Mesodermal cell (in vitro differentiated cells): ENCODE results near the gene KAT6B.
"Not testable (repeated sequence)": the region's sequence is repeated elsewhere in the genome, so short reads cannot be mapped to it uniquely, and the experiment has no call there.

Experiments
- H3K27ac ChIP-seq: 2 replicates; pipeline ENCODE4 v1.7.0; 2013; ENCODE audit warnings: mild to moderate bottlenecking, low read depth, low read length, moderate library complexity; ENCODE audit not compliant: severe bottlenecking
- H3K36me3 ChIP-seq: 2 replicates; pipeline ENCODE4 v1.7.1; 2013; ENCODE audit warnings: mild to moderate bottlenecking, low read length, moderate library complexity; ENCODE audit not compliant: control insufficient read depth, insufficient read depth
- H3K4me1 ChIP-seq: one replicate; pipeline ENCODE4 v1.7.1; 2013; ENCODE audit warnings: mild to moderate bottlenecking, low read length; ENCODE audit not compliant: insufficient read depth, control insufficient read depth, poor library complexity, severe bottlenecking
- H3K4me3 ChIP-seq: 2 replicates; pipeline ENCODE4 v1.7.0; 2013; ENCODE audit warnings: low read length, control low read depth, mild to moderate bottlenecking; ENCODE audit not compliant: insufficient read depth, poor library complexity, severe bottlenecking; ENCODE audit errors: extremely low read depth
- H3K9me3 ChIP-seq: 2 replicates; pipeline ENCODE4 v1.7.1; 2013; ENCODE audit warnings: mild to moderate bottlenecking, low read length, moderate library complexity; ENCODE audit not compliant: control insufficient read depth
- WGBS, 2 experiments: methylation state at CpG; one replicate each; pipeline ENCODE4 v1.1.5; 2013; ENCODE audit warnings: missing lambda C conversion rate in 2 of 2; ENCODE audit not compliant: insufficient coverage in 2 of 2; 5-methylcytosine and 5-hydroxymethylcytosine counted together

Gene KAT6B

GRCh38 chr10:75055896-75056406 lies 229.6 kb downstream of the KAT6B start:
- WGBS, 2 experiments: 71% methylated on average over 1 of the region's 2 CpGs; no CpG with 5 or more reads in 1 of the 2 experiments
- H3K9me3 ChIP-seq, H3K4me1 ChIP-seq, H3K36me3 ChIP-seq, H3K4me3 ChIP-seq, H3K27ac ChIP-seq: not testable (repeated sequence)

- 81% methylated on average over 3 of the region's 4 CpGs; no CpG with 5 or more reads in 1 of the 2 experiments for WGBS, 2 experiments
Observed at GRCh38 chr10:75057680-75058079, 231.3 kb downstream of the KAT6B start.

GRCh38 chr10:75058161-75058560 lies 231.8 kb downstream of the KAT6B start:
- no peaks in the 10 kb centered on the region for H3K9me3 ChIP-seq
- no peaks in the 10 kb centered on the region for H3K36me3 ChIP-seq
- WGBS, 2 experiments: 80 to 87% methylated on average over 7 to 8 of the region's 10 CpGs

More at GRCh38 chr10:75057680-75058079, 231.3 kb downstream of the KAT6B start:
- Histone ChIP-seq H3K9me3 (no peaks in the 10 kb centered on the region), H3K36me3 (no peaks in the 10 kb centered on the region), H3K4me3 (no peak overlapping the region), H3K4me1 (no peaks in the 10 kb centered on the region), H3K27ac (no peak overlapping the region)

GRCh38 chr10:75061709-75062505 lies 235.5 kb downstream of the KAT6B start:
- Histone ChIP-seq H3K36me3 (no peaks in the 10 kb centered on the region), H3K27ac (no peak overlapping the region), H3K9me3 (no peaks in the 10 kb centered on the region), H3K4me1 (no peaks in the 10 kb centered on the region), H3K4me3 (no peak overlapping the region)
- 85 to 89% methylated on average over 13 to 14 of the region's 15 CpGs for WGBS, 2 experiments

More at GRCh38 chr10:75058161-75058560, 231.8 kb downstream of the KAT6B start:
- Histone ChIP-seq H3K4me1 (no peaks in the 10 kb centered on the region), H3K27ac (no peak overlapping the region), H3K4me3 (no peak overlapping the region)

GRCh38 chr10:75062506-75063299 lies 236.3 kb downstream of the KAT6B start:
- Histone ChIP-seq H3K27ac (no peak overlapping the region), H3K36me3 (no peaks in the 10 kb centered on the region), H3K4me1 (no peaks in the 10 kb centered on the region), H3K4me3 (no peak overlapping the region), H3K9me3 (no peaks in the 10 kb centered on the region)
- WGBS, 2 experiments: 94 to 97% methylated on average over 8 of the region's 10 CpGs

- H3K36me3 ChIP-seq: no peaks in the 10 kb centered on the region
- 85 to 88% methylated on average over 5 to 6 of the region's 8 CpGs for WGBS, 2 experiments
- H3K4me1 ChIP-seq: no peaks in the 10 kb centered on the region
- no peak overlapping the region for H3K27ac ChIP-seq
- no peaks in the 10 kb centered on the region for H3K9me3 ChIP-seq
- H3K4me3 ChIP-seq: no peak overlapping the region
Observed at GRCh38 chr10:75063461-75064230, 237.2 kb downstream of the KAT6B start.

- WGBS, 2 experiments: 84 to 94% methylated on average over 3 to 4 of the region's 4 CpGs
- no peaks in the 10 kb centered on the region for H3K9me3 ChIP-seq
- H3K27ac ChIP-seq: no peak overlapping the region
- no peaks in the 10 kb centered on the region for H3K36me3 ChIP-seq
- no peak overlapping the region for H3K4me3 ChIP-seq
- H3K4me1 ChIP-seq: no peaks in the 10 kb centered on the region
Observed at GRCh38 chr10:75065076-75065475, 238.7 kb downstream of the KAT6B start.

GRCh38 chr10:75066271-75066670 lies 239.9 kb downstream of the KAT6B start:
- Histone ChIP-seq H3K9me3 (no peaks in the 10 kb centered on the region), H3K27ac (no peak overlapping the region), H3K4me1 (no peaks in the 10 kb centered on the region), H3K4me3 (no peak overlapping the region), H3K36me3 (no peaks in the 10 kb centered on the region)
- WGBS, 2 experiments: 84 to 100% methylated on average over 1 to 2 of the region's 5 CpGs

GRCh38 chr10:75067272-75067671 lies 240.9 kb downstream of the KAT6B start:
- WGBS, 2 experiments: 85 to 95% methylated on average over 4 to 6 of the region's 7 CpGs
- Histone ChIP-seq H3K4me1 (no peaks in the 10 kb centered on the region), H3K4me3 (no peak overlapping the region), H3K27ac (no peak overlapping the region), H3K9me3 (no peaks in the 10 kb centered on the region), H3K36me3 (no peaks in the 10 kb centered on the region)

- WGBS, 2 experiments: 88% methylated on average over 1 of the region's 6 CpGs; no CpG with 5 or more reads in 1 of the 2 experiments
- Histone ChIP-seq H3K4me3 (no peak overlapping the region), H3K36me3 (no peaks in the 10 kb centered on the region), H3K4me1 (no peaks in the 10 kb centered on the region), H3K9me3 (no peaks in the 10 kb centered on the region), H3K27ac (no peak overlapping the region)
Observed at GRCh38 chr10:75068523-75068922, 242.1 kb downstream of the KAT6B start.
